CD4-positive, alpha-beta T cell (primary cell): ENCODE measurements around the gene CDHR3. TPM values are rescaled to one million over a fixed set of nuclear protein-coding genes. Genes with fewer than 3 reads are reported as not detected.

Source experiments
- ATAC-seq: fragments of 200-7000 bp; cut with Tn5 transposase; one replicate; pipeline ENCODE4 v1.10.0; 2022; ENCODE audit warnings: mild to moderate bottlenecking; ENCODE audit not compliant: poor library complexity
- CTCF ChIA-PET: fragments of 350-600 bp; sonication (Branson Sonifier 250); formaldehyde crosslinking; loops from one replicate; lab custom pipeline; 2021; ENCODE audit warnings: antibody characterized with exemption, inconsistent platforms; lab: Charles Lee
- POLR2A ChIA-PET: fragments of 350-600 bp; sonication (Branson Sonifier 250); formaldehyde crosslinking; loops from one replicate; lab custom pipeline; 2021; ENCODE audit warnings: antibody characterized with exemption, inconsistent platforms; lab: Charles Lee
- DNase-seq, 14 experiments: peaks; one replicate each; pipeline ENCODE4 v3.0.0-alpha.2; 2013 to 2020; ENCODE audit warnings: mixed read lengths in 2 of 14
- H3K27ac ChIP-seq, 2 donors: one replicate each; pipeline versions ENCODE4 v1.5.1 to v1.7.0; 2013; ENCODE audit warnings: low read length in 2 of 2, low read depth in 1 of 2, mild to moderate bottlenecking in 1 of 2
- H3K27me3 ChIP-seq, 2 experiments: 1 replicate in 1 of 2; 2 replicates in 1 of 2; pipeline versions ENCODE4 v1.6.1 to v1.7.0; 2013; ENCODE audit warnings: low read length in 2 of 2, control low read depth in 1 of 2, mild to moderate bottlenecking in 1 of 2, moderate library complexity in 1 of 2; ENCODE audit not compliant: insufficient read depth in 2 of 2, control insufficient read depth in 1 of 2
- H3K36me3 ChIP-seq: one replicate; pipeline ENCODE4 v1.6.1; 2013; ENCODE audit warnings: low read length, control low read depth; ENCODE audit not compliant: insufficient read depth
- H3K4me1 ChIP-seq: one replicate; pipeline ENCODE4 v1.6.1; 2013; ENCODE audit warnings: low read length, control low read depth; ENCODE audit not compliant: insufficient read depth
- H3K4me3 ChIP-seq: one replicate; pipeline ENCODE4 v1.5.1; 2013; ENCODE audit warnings: mild to moderate bottlenecking, low read length, moderate library complexity
- H3K9me3 ChIP-seq, 2 experiments: 1 replicate in 1 of 2; 2 replicates in 1 of 2; pipeline versions ENCODE4 v1.6.1 to v1.7.0; 2013; ENCODE audit warnings: low read length in 2 of 2, mild to moderate bottlenecking in 2 of 2, control low read depth in 1 of 2, moderate library complexity in 1 of 2; ENCODE audit not compliant: control insufficient read depth in 1 of 2, insufficient read depth in 1 of 2
- H3K27ac Mint-ChIP-seq: one replicate; pipeline ENCODE4 v1.8.0; 2020; ENCODE audit warnings: mixed read lengths
- H3K27me3 Mint-ChIP-seq: one replicate; pipeline ENCODE4 v1.8.0; 2021; ENCODE audit warnings: mixed read lengths
- H3K36me3 Mint-ChIP-seq: one replicate; pipeline ENCODE4 v1.8.0; 2021; ENCODE audit warnings: low read depth, mixed read lengths
- H3K4me1 Mint-ChIP-seq: one replicate; pipeline ENCODE4 v1.8.0; 2021; ENCODE audit warnings: low read depth, mixed read lengths
- H3K4me3 Mint-ChIP-seq: one replicate; pipeline ENCODE4 v1.8.0; 2020; ENCODE audit warnings: mild to moderate bottlenecking, mixed read lengths
- H3K9me3 Mint-ChIP-seq: one replicate; pipeline ENCODE4 v1.8.0; 2020; ENCODE audit warnings: mixed read lengths
- CTCF ChIP-seq: fragments of 200-600 bp; IDR thresholded peaks from one replicate; pipeline ENCODE4 v1.8.0; 2022; ENCODE audit warnings: antibody characterized with exemption, mild to moderate bottlenecking
- intact Hi-C, 2 experiments: fragments of 100-400 bp; cut with DNase I in 1 of 2; cut with micrococcal nuclease in 1 of 2; formaldehyde crosslinking; loops; one replicate each; pipeline versions ENCODE4 v1.15.1 to v1.9.0; 2023 to 2025; cut with DNase I, micrococcal nuclease
- total RNA-seq, 174 experiments: library from RNA in 2 of 174; stranded (reverse) in 2 of 174; gene quantifications; one replicate each; pipeline ENCODE4 v1.2.3 and lab custom pipeline; 2021 to 2026

CDHR3 gene
- total RNA-seq, 2 experiments from 2014 or later = 10.3 to 12.2 TPM

GRCh38 chr7:105974471-105974870 is 11.4 kb downstream of the CDHR3 start:
- H3K27me3 ChIP-seq = no peaks in the 10 kb centered on the region
- H3K4me3 Mint-ChIP-seq = no peak overlapping the region
- intact Hi-C loops = no loop called here
- CTCF ChIA-PET = interaction anchor here (1.0 kb wide), 1 partner anchor 10 kb away, joined by 3 read pairs; no protein-coding TSS in a partner anchor
- H3K36me3 ChIP-seq = no peaks in the 10 kb centered on the region
- no peaks in the 10 kb centered on the region for H3K9me3 ChIP-seq
- no peak overlapping the region for H3K4me3 ChIP-seq
- no peak for TF ChIP-seq CTCF
- DNase-seq (no peak), ATAC-seq (no peak)
- no peaks in the 10 kb centered on the region for H3K4me1 ChIP-seq
- no peaks in the 10 kb centered on the region for H3K27me3 Mint-ChIP-seq
- POLR2A ChIA-PET = no interaction called here
- H3K36me3 Mint-ChIP-seq = no peaks in the 10 kb centered on the region
- no peaks in the 10 kb centered on the region for H3K9me3 Mint-ChIP-seq
- H3K4me1 Mint-ChIP-seq = no peaks in the 10 kb centered on the region
- no peak overlapping the region for H3K27ac ChIP-seq
- H3K27ac Mint-ChIP-seq = no peak overlapping the region

- intact Hi-C loops = no loop called here
- no peaks in the 10 kb centered on the region for H3K4me1 Mint-ChIP-seq
These were observed 12.8 kb downstream of the CDHR3 start for GRCh38 chr7:105975770-105976417.

GRCh38 chr7:105976868-105977267 is 13.8 kb downstream of the CDHR3 start:
- ChIA-PET POLR2A (interaction anchor here (0.8 kb wide), 1 partner anchor 42 kb away, joined by 3 read pairs; no protein-coding TSS in a partner anchor), CTCF (no interaction called here)
- Histone ChIP-seq H3K27ac (no peak overlapping the region), H3K4me1 (no peaks in the 10 kb centered on the region), H3K4me3 (no peak overlapping the region), H3K9me3 (no peaks in the 10 kb centered on the region), H3K36me3 (no peaks in the 10 kb centered on the region), H3K27me3 (no peaks in the 10 kb centered on the region)
- no peak overlapping the region for H3K4me3 Mint-ChIP-seq
- TF ChIP-seq CTCF = no peak
- no peaks in the 10 kb centered on the region for H3K4me1 Mint-ChIP-seq
- no peak for DNase-seq
- no peak overlapping the region for H3K27ac Mint-ChIP-seq
- no peak for ATAC-seq
- intact Hi-C loops = no loop called here
- H3K27me3 Mint-ChIP-seq = no peaks in the 10 kb centered on the region
- no peaks in the 10 kb centered on the region for H3K9me3 Mint-ChIP-seq
- no peaks in the 10 kb centered on the region for H3K36me3 Mint-ChIP-seq

More at GRCh38 chr7:105975770-105976417, 12.8 kb downstream of the CDHR3 start:
- no peaks in the 10 kb centered on the region for H3K36me3 Mint-ChIP-seq
- no peak overlapping the region for H3K27ac Mint-ChIP-seq
- ChIA-PET POLR2A (no interaction called here), CTCF (no interaction called here)
- H3K4me3 Mint-ChIP-seq = no peak overlapping the region
- H3K9me3 ChIP-seq = no peaks in the 10 kb centered on the region
- no peaks in the 10 kb centered on the region for H3K27me3 Mint-ChIP-seq
- H3K9me3 Mint-ChIP-seq = no peaks in the 10 kb centered on the region
- ATAC-seq = no peak
- no peaks in the 10 kb centered on the region for H3K4me1 ChIP-seq
- H3K27ac ChIP-seq = no peak overlapping the region
- H3K4me3 ChIP-seq = no peak overlapping the region
- no peak for TF ChIP-seq CTCF
- no peaks in the 10 kb centered on the region for H3K36me3 ChIP-seq
- H3K27me3 ChIP-seq = no peaks in the 10 kb centered on the region
- DNase-seq = no peak
